GM19239 (cell line): ENCODE measurements around the gene SLC25A12.

ENCODE experiments used
- DNase-seq: peaks from one replicate; pipeline ENCODE4 v3.0.0; 2011; ENCODE audit warnings: low spot score; ENCODE audit not compliant: insufficient read length
- FAIRE-seq: peaks from 2 replicates; lab custom pipeline; 2011; peaks lifted over from hg19 to GRCh38; lab: Jason Lieb, UNC

The SLC25A12 gene

GRCh38 chr2:171893196-171893823, 734 bp downstream of the SLC25A12 start:
- DNase-seq (no peak), FAIRE-seq (peak; percentile 52)

- DNase-seq: no peak
- no peak for FAIRE-seq
Measured at GRCh38 chr2:171889808-171890207, 4.2 kb downstream of the SLC25A12 start.

GRCh38 chr2:171889333-171889732, 4.7 kb downstream of the SLC25A12 start:
- DNase-seq: no peak
- FAIRE-seq: no peak

- no peak for FAIRE-seq
Measured at GRCh38 chr2:171883275-171883893, 10.7 kb downstream of the SLC25A12 start.

GRCh38 chr2:171882089-171882769, 11.8 kb downstream of the SLC25A12 start:
- FAIRE-seq (peak; percentile 83), DNase-seq (no peak)

More at GRCh38 chr2:171883275-171883893, 10.7 kb downstream of the SLC25A12 start:
- no peak for DNase-seq

- FAIRE-seq (no peak), DNase-seq (no peak)
Measured at GRCh38 chr2:171880774-171881173, 13.3 kb downstream of the SLC25A12 start.

- FAIRE-seq: no peak
Measured at GRCh38 chr2:171879865-171880264, 14.2 kb downstream of the SLC25A12 start.

GRCh38 chr2:171878481-171878993, 15.5 kb downstream of the SLC25A12 start:
- FAIRE-seq: peak; percentile 26
- no peak for DNase-seq

More at GRCh38 chr2:171879865-171880264, 14.2 kb downstream of the SLC25A12 start:
- no peak for DNase-seq

GRCh38 chr2:171874963-171875362, 19.1 kb downstream of the SLC25A12 start:
- no peak for DNase-seq
- FAIRE-seq: no peak

- no peak for DNase-seq
Measured at GRCh38 chr2:171874517-171874916, 19.5 kb downstream of the SLC25A12 start.

GRCh38 chr2:171864357-171864985, 29.6 kb downstream of the SLC25A12 start:
- FAIRE-seq: no peak
- DNase-seq: no peak

More at GRCh38 chr2:171874517-171874916, 19.5 kb downstream of the SLC25A12 start:
- FAIRE-seq: no peak

- DNase-seq (no peak), FAIRE-seq (no peak)
Measured at GRCh38 chr2:171862501-171862900, 31.5 kb downstream of the SLC25A12 start.

GRCh38 chr2:171858397-171858958, 35.6 kb downstream of the SLC25A12 start:
- DNase-seq: no peak
- no peak for FAIRE-seq

- FAIRE-seq (no peak), DNase-seq (no peak)
Measured at GRCh38 chr2:171855401-171855800, 38.6 kb downstream of the SLC25A12 start.

GRCh38 chr2:171852366-171852888, 41.6 kb downstream of the SLC25A12 start:
- DNase-seq: no peak
- no peak for FAIRE-seq

- DNase-seq: no peak
- FAIRE-seq: no peak
Measured at GRCh38 chr2:171847627-171848026, 46.4 kb downstream of the SLC25A12 start.

GRCh38 chr2:171846894-171847293, 47.1 kb downstream of the SLC25A12 start:
- DNase-seq (no peak), FAIRE-seq (no peak)

- DNase-seq: no peak
- no peak for FAIRE-seq
Measured at GRCh38 chr2:171841996-171842395, 52.0 kb downstream of the SLC25A12 start.

- FAIRE-seq: no peak
- DNase-seq: no peak
Measured at GRCh38 chr2:171837736-171838135, 56.3 kb downstream of the SLC25A12 start.
